ENCODE measurements around the gene RPS6KA1. TPM values are rescaled to one million over a fixed set of nuclear protein-coding genes. Genes with fewer than 3 reads are reported as not detected.

The RPS6KA1 gene
- total and polyA plus RNA-seq, 2 of the 13 experiments (the other 11 are each of a cell fraction or from before 2014, with no cell fraction given): 19.6 to 24.2 TPM

- no peak for TF ChIP-seq KLF12 (CRISPR knock-in tag; IDR thresholded peaks at IDR 0.05; ENCODE audit: borderline replicate concordance)
- peak; percentile 26; the same call in 1 of the 2 replicates for TF ChIP-seq SOX5 (CRISPR knock-in tag; IDR thresholded peaks at IDR 0.05; ENCODE audit: borderline replicate concordance)
- TF ChIP-seq PITX1 (CRISPR knock-in tag; IDR thresholded peaks at IDR 0.05): no peak
- TF ChIP-seq ZNF790 (CRISPR knock-in tag; IDR thresholded peaks at IDR 0.05; ENCODE audit: borderline replicate concordance): no peak
- TF ChIP-seq ZZZ3 (CRISPR knock-in tag; IDR thresholded peaks at IDR 0.05; ENCODE audit: borderline replicate concordance): no peak
- TF ChIP-seq ZNF10 (CRISPR knock-in tag; IDR thresholded peaks at IDR 0.05; ENCODE audit: borderline replicate concordance, low read depth): no peak
- TF ChIP-seq RERE (CRISPR knock-in tag; IDR thresholded peaks at IDR 0.05; ENCODE audit: low read depth): no peak
- TF ChIP-seq ZNF556 (CRISPR knock-in tag; IDR thresholded peaks at IDR 0.05; ENCODE audit: borderline replicate concordance): no peak
- TF ChIP-seq ZNF674 (CRISPR knock-in tag; IDR thresholded peaks at IDR 0.05; ENCODE audit: low read depth): no peak
- TF ChIP-seq ZNF296 (CRISPR knock-in tag; conservative IDR thresholded peaks at IDR 0.05): no peak
- no peak for TF ChIP-seq ZNF777 (CRISPR knock-in tag; IDR thresholded peaks at IDR 0.05)
- TF ChIP-seq ZNF83 (CRISPR knock-in tag; IDR thresholded peaks at IDR 0.05; ENCODE audit: borderline replicate concordance): no peak
- peak; percentile 44 for TF ChIP-seq YY1 (IDR thresholded peaks at IDR 0.05; ENCODE audit: insufficient read depth, insufficient replicate concordance, low read depth, low read length)
- no peak for TF ChIP-seq ZNF460 (CRISPR knock-in tag; IDR thresholded peaks at IDR 0.05; ENCODE audit: borderline replicate concordance)
- no peak for TF ChIP-seq ATF2 (CRISPR knock-in tag; IDR thresholded peaks at IDR 0.05)
- TF ChIP-seq STAT5B (CRISPR knock-in tag; IDR thresholded peaks at IDR 0.05): no peak
- no peak for TF ChIP-seq HDAC6 (IDR thresholded peaks at IDR 0.05; ENCODE audit: low read depth, low read length)
- TF ChIP-seq HOXA9 (CRISPR knock-in tag; IDR thresholded peaks at IDR 0.05; ENCODE audit: borderline replicate concordance): no peak
- TF ChIP-seq ZNF772 (CRISPR knock-in tag; IDR thresholded peaks at IDR 0.05): no peak
- TF ChIP-seq ERF (CRISPR knock-in tag; IDR thresholded peaks at IDR 0.05): peak; percentile 33; the same call in 1 of the 2 replicates
- TF ChIP-seq KMT2A (CRISPR knock-in tag; IDR thresholded peaks at IDR 0.05): no peak
- TF ChIP-seq ZNF7 (CRISPR knock-in tag; IDR thresholded peaks at IDR 0.05): no peak
- TF ChIP-seq ZNF841 (CRISPR knock-in tag; IDR thresholded peaks at IDR 0.05; ENCODE audit: borderline replicate concordance): no peak
Observed at GRCh38 chr1:26530895-26531598, 1.5 kb downstream of the RPS6KA1 start (continued).
